Measurements from ENCODE around the gene ITPKA.

ITPKA gene

DNA sequence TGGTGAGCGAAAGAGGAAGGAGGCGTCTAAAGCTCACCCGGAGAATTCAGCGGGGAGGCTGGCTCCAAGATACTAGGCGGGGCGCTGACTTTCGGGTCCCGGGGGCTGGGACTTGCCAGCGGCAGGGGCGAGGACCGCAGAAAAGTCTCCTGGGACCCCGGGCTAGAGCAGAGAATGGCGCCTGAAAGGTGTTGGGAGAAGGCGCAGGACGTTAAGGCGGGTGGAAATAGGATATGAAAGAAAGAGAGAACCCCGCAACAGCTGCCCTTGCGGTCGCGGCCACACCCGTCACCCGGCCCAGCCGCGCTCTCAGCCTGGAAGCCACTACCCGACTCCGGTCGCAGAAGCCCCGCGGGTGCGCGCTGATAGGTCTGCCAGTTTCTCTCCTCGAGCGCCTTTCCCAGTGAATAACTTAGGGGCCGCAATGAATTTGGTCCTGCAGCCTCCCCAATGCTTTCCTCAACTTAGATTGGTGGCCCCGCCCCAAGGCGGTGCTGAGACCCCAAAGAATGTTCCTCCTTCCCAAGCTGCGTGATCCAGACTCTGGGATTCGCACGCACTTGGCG is 19.3 kb downstream of the ITPKA start:
- Histone ChIP-seq H3K9me3 (replicated peaks in 1 of 2; ENCODE audit: control insufficient read depth in 2 of 2, insufficient read depth in 1 of 2, low read depth in 1 of 2, low read length in 2 of 2) (no peaks in the 10 kb centered on the region), H4K91ac (ENCODE audit: low read depth, low read length, poor library complexity) (no peak overlapping the region), H2AFZ (ENCODE audit: low read length) (peak overlapping the region; percentile 89), H3K9ac (ENCODE audit: low read depth, low read length, poor library complexity) (no peak overlapping the region), H3K4me1 (ENCODE audit: control insufficient read depth in 2 of 2, insufficient read depth in 1 of 2, low read depth in 1 of 2, low read length in 2 of 2) (peaks cover 8 to 12% of the 10 kb centered on the region in 2 donors), H4K8ac (ENCODE audit: low read depth, low read length) (no peak overlapping the region), H2BK120ac (ENCODE audit: low read depth, low read length) (no peak overlapping the region), H2BK12ac (ENCODE audit: low read length) (no peak overlapping the region), H3K4me3 (ENCODE audit: low read length in 2 of 2) (peak overlapping the region in 1 of 2 donors; percentile 67), H2BK5ac (ENCODE audit: low read length) (no peak overlapping the region), H3K4me2 (ENCODE audit: insufficient read depth, low read length, poor library complexity, severe bottlenecking) (peak overlapping the region; percentile 65), H2BK15ac (ENCODE audit: low read length) (no peak overlapping the region), H3K23ac (ENCODE audit: low read depth, low read length, poor library complexity) (peak overlapping the region; percentile 92), H2AK5ac (ENCODE audit: low read depth, low read length) (no peak overlapping the region), H3K18ac (ENCODE audit: low read length) (no peak overlapping the region), H3K14ac (ENCODE audit: low read length) (peak overlapping the region; percentile 57), H3K27ac (replicated peaks; ENCODE audit: low read length) (no peak overlapping the region), H3K4ac (ENCODE audit: low read length) (no peak overlapping the region), H3K79me1 (ENCODE audit: low read depth, low read length) (no peaks in the 10 kb centered on the region), H3K36me3 (replicated peaks in 1 of 2; ENCODE audit: control insufficient read depth in 2 of 2, insufficient read depth in 2 of 2, low read length in 2 of 2) (peaks cover 5 to 18% of the 10 kb centered on the region in 2 donors), H3K27me3 (ENCODE audit: control insufficient read depth in 3 of 3, insufficient read depth in 3 of 3, low read depth in 1 of 3, low read length in 3 of 3) (peaks cover 26 to 60% (median 52%) of the 10 kb centered on the region in 3 experiments)
- WGBS, 2 donors (ENCODE audit: extremely low coverage in 2 of 2, insufficient read length in 2 of 2, insufficient replicate concordance in 1 of 2) = no CpG with 5 or more reads among the region's 40 CpGs
- peak; percentile 38 for DNase-seq (ENCODE audit: low spot score)

GRCh38 chr15:41513506-41514227 is 20.0 kb downstream of the ITPKA start, which contains the start of gene LTK:
LTK (minus strand) TSS chr15:41513827; CDS start chr15:41513709, 118 bp downstream.
- Histone ChIP-seq H3K4me3 (ENCODE audit: low read length in 2 of 2) (peak within 1 kb of the TSS in 1 of 2 donors; percentile 67), H2BK12ac (ENCODE audit: low read length) (no peak within 1 kb of the TSS), H2AFZ (ENCODE audit: low read length) (peak within 1 kb of the TSS; percentile 89), H2BK120ac (ENCODE audit: low read depth, low read length) (no peak within 1 kb of the TSS), H3K9ac (ENCODE audit: low read depth, low read length, poor library complexity) (peak within 1 kb of the TSS; percentile 47), H4K91ac (ENCODE audit: low read depth, low read length, poor library complexity) (no peak within 1 kb of the TSS), H2BK5ac (ENCODE audit: low read length) (no peak within 1 kb of the TSS), H3K23ac (ENCODE audit: low read depth, low read length, poor library complexity) (peak within 1 kb of the TSS; percentile 92), H3K4me1 (ENCODE audit: control insufficient read depth in 2 of 2, insufficient read depth in 1 of 2, low read depth in 1 of 2, low read length in 2 of 2) (peaks cover 8 to 12% of the 10 kb centered on the region in 2 donors), H2AK5ac (ENCODE audit: low read depth, low read length) (no peak within 1 kb of the TSS), H4K8ac (ENCODE audit: low read depth, low read length) (peak within 1 kb of the TSS; percentile 29), H3K18ac (ENCODE audit: low read length) (peak within 1 kb of the TSS; percentile 79), H3K79me1 (ENCODE audit: low read depth, low read length) (no peaks in the 10 kb centered on the region), H3K4ac (ENCODE audit: low read length) (no peak within 1 kb of the TSS), H2BK15ac (ENCODE audit: low read length) (no peak within 1 kb of the TSS), H3K27me3 (ENCODE audit: control insufficient read depth in 3 of 3, insufficient read depth in 3 of 3, low read depth in 1 of 3, low read length in 3 of 3) (peaks cover 26 to 56% (median 50%) of the 10 kb centered on the region in 3 experiments), H3K14ac (ENCODE audit: low read length) (peak within 1 kb of the TSS; percentile 57), H3K4me2 (ENCODE audit: insufficient read depth, low read length, poor library complexity, severe bottlenecking) (peak within 1 kb of the TSS; percentile 65), H3K9me3 (replicated peaks in 1 of 2; ENCODE audit: control insufficient read depth in 2 of 2, insufficient read depth in 1 of 2, low read depth in 1 of 2, low read length in 2 of 2) (no peaks in the 10 kb centered on the region), H3K36me3 (replicated peaks in 1 of 2; ENCODE audit: control insufficient read depth in 2 of 2, insufficient read depth in 2 of 2, low read length in 2 of 2) (peaks cover 5 to 20% of the 10 kb centered on the region in 2 donors), H3K27ac (replicated peaks; ENCODE audit: low read length) (no peak within 1 kb of the TSS)
- WGBS, 2 donors (ENCODE audit: extremely low coverage in 2 of 2, insufficient read length in 2 of 2, insufficient replicate concordance in 1 of 2) = no CpG with 5 or more reads among the region's 33 CpGs
- peak; percentile 32 for DNase-seq (ENCODE audit: low spot score)

DNA sequence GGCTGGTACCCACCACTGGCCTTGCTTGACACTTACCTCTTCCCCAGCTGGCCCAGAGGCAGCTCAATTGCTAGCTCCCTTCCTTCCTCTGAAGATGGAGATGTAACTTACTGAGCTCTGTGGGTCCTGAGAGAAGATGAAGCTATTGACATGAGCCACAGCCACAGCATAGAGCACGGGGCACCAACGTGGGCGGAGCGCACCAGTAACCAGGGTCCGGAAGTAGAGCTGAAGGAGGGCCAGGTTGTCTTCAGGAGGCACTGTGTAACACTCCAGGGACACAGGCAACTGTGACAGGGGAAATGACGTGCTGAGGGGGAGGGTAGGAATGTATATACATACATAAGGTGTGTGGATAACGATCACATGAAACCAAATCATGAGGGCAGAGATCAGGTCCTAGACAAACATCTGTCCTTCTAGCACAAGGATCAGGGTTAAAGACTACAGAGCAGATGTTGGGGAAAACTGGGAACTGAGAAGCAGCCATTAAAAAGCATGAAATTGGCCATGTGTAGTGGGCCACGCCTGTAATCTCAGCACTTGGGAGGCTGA is 24.3 kb downstream of the ITPKA start:
- Histone ChIP-seq H3K23ac (ENCODE audit: low read depth, low read length, poor library complexity) (no peak overlapping the region), H3K4me1 (ENCODE audit: control insufficient read depth in 2 of 2, insufficient read depth in 1 of 2, low read depth in 1 of 2, low read length in 2 of 2) (peaks cover 0 to 8% of the 10 kb centered on the region in 2 donors), H3K9me3 (replicated peaks in 1 of 2; ENCODE audit: control insufficient read depth in 2 of 2, insufficient read depth in 1 of 2, low read depth in 1 of 2, low read length in 2 of 2) (peaks cover 0 to 2% of the 10 kb centered on the region in 2 donors), H2AFZ (ENCODE audit: low read length) (no peak overlapping the region), H4K8ac (ENCODE audit: low read depth, low read length) (no peak overlapping the region), H4K91ac (ENCODE audit: low read depth, low read length, poor library complexity) (no peak overlapping the region), H3K4me3 (ENCODE audit: low read length in 2 of 2) (no peak overlapping the region), H3K4ac (ENCODE audit: low read length) (no peak overlapping the region), H2BK120ac (ENCODE audit: low read depth, low read length) (peak overlapping the region; percentile 13), H3K14ac (ENCODE audit: low read length) (no peak overlapping the region), H3K4me2 (ENCODE audit: insufficient read depth, low read length, poor library complexity, severe bottlenecking) (no peak overlapping the region), H3K27ac (replicated peaks; ENCODE audit: low read length) (no peak overlapping the region), H3K9ac (ENCODE audit: low read depth, low read length, poor library complexity) (no peak overlapping the region), H2BK5ac (ENCODE audit: low read length) (no peak overlapping the region), H3K36me3 (replicated peaks in 1 of 2; ENCODE audit: control insufficient read depth in 2 of 2, insufficient read depth in 2 of 2, low read length in 2 of 2) (peaks cover 12 to 46% of the 10 kb centered on the region in 2 donors), H3K27me3 (ENCODE audit: control insufficient read depth in 3 of 3, insufficient read depth in 3 of 3, low read depth in 1 of 3, low read length in 3 of 3) (peaks cover 8 to 15% (median 14%) of the 10 kb centered on the region in 3 experiments), H3K18ac (ENCODE audit: low read length) (no peak overlapping the region), H3K79me1 (ENCODE audit: low read depth, low read length) (no peaks in the 10 kb centered on the region), H2BK15ac (ENCODE audit: low read length) (no peak overlapping the region), H2BK12ac (ENCODE audit: low read length) (no peak overlapping the region), H2AK5ac (ENCODE audit: low read depth, low read length) (no peak overlapping the region)
- no CpG with 5 or more reads among the region's 8 CpGs for WGBS, 2 donors (ENCODE audit: extremely low coverage in 2 of 2, insufficient read length in 2 of 2, insufficient replicate concordance in 1 of 2)
- DNase-seq (ENCODE audit: low spot score) = no peak

DNA sequence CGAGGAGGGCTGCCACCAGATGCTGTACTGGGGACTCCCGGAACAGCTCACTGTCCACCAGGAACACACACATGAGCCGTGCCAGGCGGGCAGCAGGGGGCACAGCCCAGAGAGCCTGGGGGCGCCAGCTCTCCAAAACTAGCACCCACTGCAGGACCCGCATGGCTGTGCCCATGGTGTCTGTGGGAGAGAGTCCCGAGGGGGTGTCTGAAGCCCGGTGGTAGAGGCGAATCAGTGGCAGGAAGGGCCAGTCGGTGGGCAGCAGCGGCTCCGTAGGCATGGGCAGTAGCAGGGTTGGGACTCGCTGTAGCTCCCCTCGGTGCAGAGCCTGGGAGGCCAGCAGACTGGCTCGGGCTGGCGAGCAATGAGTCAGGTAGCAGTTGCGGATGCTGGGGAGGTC is 27.0 kb downstream of the ITPKA start:
- Histone ChIP-seq H4K8ac (ENCODE audit: low read depth, low read length) (no peak overlapping the region), H2BK5ac (ENCODE audit: low read length) (no peak overlapping the region), H3K27me3 (ENCODE audit: control insufficient read depth in 3 of 3, insufficient read depth in 3 of 3, low read depth in 1 of 3, low read length in 3 of 3) (no peaks in the 10 kb centered on the region), H3K9ac (ENCODE audit: low read depth, low read length, poor library complexity) (no peak overlapping the region), H2BK12ac (ENCODE audit: low read length) (no peak overlapping the region), H4K91ac (ENCODE audit: low read depth, low read length, poor library complexity) (no peak overlapping the region), H3K23ac (ENCODE audit: low read depth, low read length, poor library complexity) (no peak overlapping the region), H3K79me1 (ENCODE audit: low read depth, low read length) (no peaks in the 10 kb centered on the region), H3K36me3 (replicated peaks in 1 of 2; ENCODE audit: control insufficient read depth in 2 of 2, insufficient read depth in 2 of 2, low read length in 2 of 2) (peaks cover 16 to 68% of the 10 kb centered on the region in 2 donors), H3K4me1 (ENCODE audit: control insufficient read depth in 2 of 2, insufficient read depth in 1 of 2, low read depth in 1 of 2, low read length in 2 of 2) (no peaks in the 10 kb centered on the region), H3K14ac (ENCODE audit: low read length) (peak overlapping the region; percentile 56), H2BK15ac (ENCODE audit: low read length) (no peak overlapping the region), H3K9me3 (replicated peaks in 1 of 2; ENCODE audit: control insufficient read depth in 2 of 2, insufficient read depth in 1 of 2, low read depth in 1 of 2, low read length in 2 of 2) (peaks cover 0 to 2% of the 10 kb centered on the region in 2 donors), H3K18ac (ENCODE audit: low read length) (peak overlapping the region; percentile 31), H3K4me2 (ENCODE audit: insufficient read depth, low read length, poor library complexity, severe bottlenecking) (no peak overlapping the region), H3K4me3 (ENCODE audit: low read length in 2 of 2) (no peak overlapping the region), H2AK5ac (ENCODE audit: low read depth, low read length) (no peak overlapping the region), H2BK120ac (ENCODE audit: low read depth, low read length) (no peak overlapping the region), H3K4ac (ENCODE audit: low read length) (no peak overlapping the region), H3K27ac (replicated peaks; ENCODE audit: low read length) (no peak overlapping the region), H2AFZ (ENCODE audit: low read length) (no peak overlapping the region)
- no CpG with 5 or more reads among the region's 17 CpGs for WGBS, 2 donors (ENCODE audit: extremely low coverage in 2 of 2, insufficient read length in 2 of 2, insufficient replicate concordance in 1 of 2)
- no peak for DNase-seq (ENCODE audit: low spot score)

Data from neuronal stem cell (in vitro differentiated cells).